ENCODE measurements around the gene DUSP10. TPM values are rescaled to one million over a fixed set of nuclear protein-coding genes. Genes with fewer than 3 reads are reported as not detected.

The DUSP10 gene
- total RNA-seq, 1 experiment from 2014 or later = 1.7 TPM

DNA sequence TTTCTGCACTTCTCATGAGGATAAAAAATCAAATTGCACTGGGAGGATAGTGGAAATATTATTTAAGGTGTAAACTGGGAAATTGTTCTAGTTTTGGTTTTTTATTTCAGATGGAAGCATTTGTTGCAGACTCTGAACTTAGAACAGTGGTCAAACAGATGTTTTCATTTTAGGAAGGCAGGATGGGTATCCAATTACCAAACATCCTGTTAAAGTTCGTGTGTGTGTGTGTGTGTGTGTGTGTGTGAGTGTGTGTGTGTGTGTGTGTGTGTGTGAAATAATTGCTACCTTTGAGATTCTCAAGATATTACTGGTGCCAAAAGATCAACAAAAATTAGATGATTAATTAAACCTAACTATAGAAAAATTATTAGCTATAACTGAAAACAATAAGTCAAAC lies 24.3 kb upstream of the DUSP10 start:
- no TSS peak for BruUV-seq (replicated peaks)
- Histone ChIP-seq H3K27ac (ENCODE audit: low read depth, low read length) (no peak overlapping the region), H3K4me2 (ENCODE audit: low read length) (no peak overlapping the region), H3K27me3 (ENCODE audit: insufficient read depth, low read length) (no peaks in the 10 kb centered on the region), H3K4me3 (replicated peaks in 1 of 2; ENCODE audit: low read depth in 1 of 2, low read length in 2 of 2) (no peak overlapping the region), H3K79me2 (ENCODE audit: insufficient read depth, low read length) (no peaks in the 10 kb centered on the region), H2AFZ (ENCODE audit: low read depth, low read length, poor library complexity, severe bottlenecking) (no peak overlapping the region), H3K36me3 (ENCODE audit: control insufficient read depth in 1 of 2, insufficient read depth in 2 of 2, low read length in 2 of 2) (no peaks in the 10 kb centered on the region), H3K9me3 (ENCODE audit: control insufficient read depth in 1 of 2, insufficient read depth in 1 of 2, low read depth in 1 of 2, low read length in 2 of 2) (no peaks in the 10 kb centered on the region), H3K9ac (ENCODE audit: low read length) (no peak overlapping the region), H4K20me1 (ENCODE audit: insufficient read depth) (no peaks in the 10 kb centered on the region), H3K4me1 (ENCODE audit: control insufficient read depth in 1 of 2, insufficient read depth in 2 of 2, low read length in 2 of 2) (no peaks in the 10 kb centered on the region), H3K9me2 (ENCODE audit: insufficient read depth) (no peaks in the 10 kb centered on the region)
- intact Hi-C loops (cut with micrococcal nuclease) = no loop called here
- no peak for TF ChIP-seq SIN3A (IDR thresholded peaks at IDR 0.05; ENCODE audit: low read depth)
- TF ChIP-seq CTCF (IDR thresholded peaks at IDR 0.05 in 2 of 3, conservative IDR thresholded peaks at IDR 0.05 in 1 of 3; ENCODE audit: borderline replicate concordance in 1 of 3, insufficient read depth in 1 of 3, low read depth in 2 of 3, low read length in 2 of 3) = no peak
- TF ChIP-seq POLR2A (IDR thresholded peaks at IDR 0.05; ENCODE audit: borderline replicate concordance, extremely low read depth, insufficient read depth, insufficient read length) = no peak
- TF ChIP-seq JUND (IDR thresholded peaks at IDR 0.05) = no peak
- no peak for TF ChIP-seq ZNF274 (IDR thresholded peaks at IDR 0.05; ENCODE audit: low read depth, low read length)
- no peak for TF ChIP-seq CEBPB (IDR thresholded peaks at IDR 0.05; ENCODE audit: low read depth)
- no peak for TF ChIP-seq EZH2phosphoT487 (IDR thresholded peaks at IDR 0.05; ENCODE audit: borderline replicate concordance)
- TF ChIP-seq RAD21 (IDR thresholded peaks at IDR 0.05; ENCODE audit: low read depth) = no peak
- DNase-seq (ENCODE audit: low read depth, low spot score) (no peak), ATAC-seq (no peak)
- ChIA-PET POLR2A (no interaction called here), CTCF (no interaction called here), RAD21 (ENCODE audit: low non-redundant PET in 1 of 2, low total read pairs in 2 of 2, uncharacterized antibody in 2 of 2, unreplicated experiment in 2 of 2) (no interaction called here)

GRCh38 chr1:221765527-221765926 lies 23.6 kb upstream of the DUSP10 start:
- CTCF ChIA-PET = no interaction called here
- no peaks in the 10 kb centered on the region for H3K27me3 ChIP-seq (ENCODE audit: insufficient read depth, low read length)
- H3K36me3 ChIP-seq (ENCODE audit: control insufficient read depth in 1 of 2, insufficient read depth in 2 of 2, low read length in 2 of 2) = no peaks in the 10 kb centered on the region
- RAD21 ChIA-PET (ENCODE audit: low non-redundant PET in 1 of 2, low total read pairs in 2 of 2, uncharacterized antibody in 2 of 2, unreplicated experiment in 2 of 2) = no interaction called here
- no peaks in the 10 kb centered on the region for H4K20me1 ChIP-seq (ENCODE audit: insufficient read depth)
- no peak overlapping the region for H3K4me2 ChIP-seq (ENCODE audit: low read length)
- no peaks in the 10 kb centered on the region for H3K9me3 ChIP-seq (ENCODE audit: control insufficient read depth in 1 of 2, insufficient read depth in 1 of 2, low read depth in 1 of 2, low read length in 2 of 2)
- ATAC-seq (no peak), DNase-seq (ENCODE audit: low read depth, low spot score) (no peak)
- TF ChIP-seq RAD21 (IDR thresholded peaks at IDR 0.05; ENCODE audit: low read depth) (no peak), JUND (IDR thresholded peaks at IDR 0.05) (no peak), FOSL1 (IDR thresholded peaks at IDR 0.05; ENCODE audit: low read depth) (no peak), SRF (IDR thresholded peaks at IDR 0.05; ENCODE audit: low read depth) (no peak)
- H3K9ac ChIP-seq (ENCODE audit: low read length) = no peak overlapping the region
- BruUV-seq (replicated peaks) = no TSS peak
- H3K9me2 ChIP-seq (ENCODE audit: insufficient read depth) = no peaks in the 10 kb centered on the region
- no peaks in the 10 kb centered on the region for H3K4me1 ChIP-seq (ENCODE audit: control insufficient read depth in 1 of 2, insufficient read depth in 2 of 2, low read length in 2 of 2)
- H3K4me3 ChIP-seq (replicated peaks in 1 of 2; ENCODE audit: low read depth in 1 of 2, low read length in 2 of 2) = no peak overlapping the region
- H2AFZ ChIP-seq (ENCODE audit: low read depth, low read length, poor library complexity, severe bottlenecking) = no peak overlapping the region
- POLR2A ChIA-PET = no interaction called here
- intact Hi-C loops (cut with micrococcal nuclease) = no loop called here
- no peak overlapping the region for H3K27ac ChIP-seq (ENCODE audit: low read depth, low read length)
- H3K79me2 ChIP-seq (ENCODE audit: insufficient read depth, low read length) = no peaks in the 10 kb centered on the region

Data from HCT116 (cell line).